ENCODE data around the gene IGF1R.

DNA sequence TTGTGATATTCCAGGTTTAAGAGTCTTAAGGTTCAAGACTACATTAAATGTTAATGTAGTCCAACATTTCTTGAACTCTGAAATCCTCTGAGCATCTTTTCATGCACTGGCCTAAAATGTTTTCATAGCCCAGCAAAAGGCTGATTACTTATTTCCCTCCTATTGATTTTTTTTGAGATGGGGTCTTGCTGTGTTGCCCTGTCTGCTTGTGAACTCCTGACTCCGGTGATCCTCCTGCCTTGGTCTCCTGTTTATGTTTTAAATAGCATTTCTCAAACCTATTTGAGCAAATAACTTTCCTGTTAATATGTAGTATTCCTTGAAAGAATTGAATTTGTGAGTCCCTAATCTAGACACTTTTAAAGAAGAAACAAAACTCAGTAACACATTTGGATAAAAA lies 133.5 kb downstream of the IGF1R start:
- TF ChIP-seq, protein P1, sequence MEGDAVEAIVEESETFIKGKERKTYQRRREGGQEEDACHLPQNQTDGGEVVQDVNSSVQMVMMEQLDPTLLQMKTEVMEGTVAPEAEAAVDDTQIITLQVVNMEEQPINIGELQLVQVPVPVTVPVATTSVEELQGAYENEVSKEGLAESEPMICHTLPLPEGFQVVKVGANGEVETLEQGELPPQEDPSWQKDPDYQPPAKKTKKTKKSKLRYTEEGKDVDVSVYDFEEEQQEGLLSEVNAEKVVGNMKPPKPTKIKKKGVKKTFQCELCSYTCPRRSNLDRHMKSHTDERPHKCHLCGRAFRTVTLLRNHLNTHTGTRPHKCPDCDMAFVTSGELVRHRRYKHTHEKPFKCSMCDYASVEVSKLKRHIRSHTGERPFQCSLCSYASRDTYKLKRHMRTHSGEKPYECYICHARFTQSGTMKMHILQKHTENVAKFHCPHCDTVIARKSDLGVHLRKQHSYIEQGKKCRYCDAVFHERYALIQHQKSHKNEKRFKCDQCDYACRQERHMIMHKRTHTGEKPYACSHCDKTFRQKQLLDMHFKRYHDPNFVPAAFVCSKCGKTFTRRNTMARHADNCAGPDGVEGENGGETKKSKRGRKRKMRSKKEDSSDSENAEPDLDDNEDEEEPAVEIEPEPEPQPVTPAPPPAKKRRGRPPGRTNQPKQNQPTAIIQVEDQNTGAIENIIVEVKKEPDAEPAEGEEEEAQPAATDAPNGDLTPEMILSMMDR (IDR thresholded peaks at IDR 0.05) = no peak
- no peak for TF ChIP-seq EP300 (IDR thresholded peaks at IDR 0.05; ENCODE audit: low read depth)

Data from transverse colon (tissue), 3 donors.